Upper lobe of left lung (tissue), 4 donors: Measurements from ENCODE around the gene COPG2.
A peak's percentile ranks its signal among the peaks of the same experiment; 100 is the strongest.

Experiments
- EP300 ChIP-seq, 4 donors: sonication (generic); formaldehyde crosslinking; IDR thresholded peaks; one replicate each; pipeline ENCODE4 v1.5.1; 2017; ENCODE audit warnings: antibody characterized with exemption in 4 of 4, control low read depth in 2 of 4
- POLR2A ChIP-seq, 4 donors: fragments of 450-650 bp; IDR thresholded peaks; one replicate each; pipeline ENCODE4 v1.5.1; 2016 to 2017; ENCODE audit warnings: antibody characterized with exemption in 4 of 4, mild to moderate bottlenecking in 2 of 4
- POLR2AphosphoS5 ChIP-seq, 2 donors: sonication (generic); formaldehyde crosslinking; IDR thresholded peaks; one replicate each; pipeline ENCODE4 v1.5.1; 2017; ENCODE audit warnings: antibody characterized with exemption in 2 of 2
- TF ChIP-seq, protein P1 (sequence below), 6 experiments: fragments of 450-650 bp in 4 of 6; fragments of 200-600 bp in 2 of 6; sonication (generic) in 2 of 6; IDR thresholded peaks; one replicate each; pipeline ENCODE4 v1.5.1; 2016 to 2019; ENCODE audit warnings: antibody characterized with exemption in 6 of 6

- TF ChIP-seq, protein P1, sequence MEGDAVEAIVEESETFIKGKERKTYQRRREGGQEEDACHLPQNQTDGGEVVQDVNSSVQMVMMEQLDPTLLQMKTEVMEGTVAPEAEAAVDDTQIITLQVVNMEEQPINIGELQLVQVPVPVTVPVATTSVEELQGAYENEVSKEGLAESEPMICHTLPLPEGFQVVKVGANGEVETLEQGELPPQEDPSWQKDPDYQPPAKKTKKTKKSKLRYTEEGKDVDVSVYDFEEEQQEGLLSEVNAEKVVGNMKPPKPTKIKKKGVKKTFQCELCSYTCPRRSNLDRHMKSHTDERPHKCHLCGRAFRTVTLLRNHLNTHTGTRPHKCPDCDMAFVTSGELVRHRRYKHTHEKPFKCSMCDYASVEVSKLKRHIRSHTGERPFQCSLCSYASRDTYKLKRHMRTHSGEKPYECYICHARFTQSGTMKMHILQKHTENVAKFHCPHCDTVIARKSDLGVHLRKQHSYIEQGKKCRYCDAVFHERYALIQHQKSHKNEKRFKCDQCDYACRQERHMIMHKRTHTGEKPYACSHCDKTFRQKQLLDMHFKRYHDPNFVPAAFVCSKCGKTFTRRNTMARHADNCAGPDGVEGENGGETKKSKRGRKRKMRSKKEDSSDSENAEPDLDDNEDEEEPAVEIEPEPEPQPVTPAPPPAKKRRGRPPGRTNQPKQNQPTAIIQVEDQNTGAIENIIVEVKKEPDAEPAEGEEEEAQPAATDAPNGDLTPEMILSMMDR (IDR thresholded peaks at IDR 0.05), result peak; percentile 71 to 85 (median 76)
- TF ChIP-seq POLR2A (IDR thresholded peaks at IDR 0.05) (no peak), EP300 (IDR thresholded peaks at IDR 0.05) (no peak), POLR2AphosphoS5 (IDR thresholded peaks at IDR 0.05) (no peak)
These were observed 182.2 kb downstream of the COPG2 start for GRCh38 chr7:130486114-130486953.
